ENCODE results near the gene MYH7. TPM values are rescaled to one million over a fixed set of nuclear protein-coding genes. Genes with fewer than 3 reads are reported as not detected.

Gene MYH7
- polyA plus RNA-seq, 1 of the 3 experiments (the other 2 are of a cell fraction): not detected

DNA sequence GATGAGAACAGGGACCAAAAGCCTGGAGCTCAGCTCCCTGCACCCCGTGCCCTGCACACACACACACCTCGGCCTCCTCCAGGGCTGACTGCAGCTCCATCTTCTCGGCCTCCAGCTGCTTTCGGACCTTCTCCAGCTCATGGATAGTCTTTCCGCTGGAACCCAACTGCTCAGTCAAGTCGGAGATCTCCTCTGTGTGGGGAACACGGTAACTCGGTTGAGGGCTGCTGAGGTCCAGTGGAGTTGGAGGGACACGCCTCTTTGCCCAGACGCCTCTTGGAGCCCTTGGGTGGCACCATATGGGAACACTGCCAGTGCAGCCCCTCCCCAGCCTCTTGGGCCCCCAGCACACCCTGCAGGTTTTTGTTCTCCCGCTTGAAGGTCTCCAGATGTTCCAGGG is 18.7 kb downstream of the MYH7 start:
- peaks cover 10% of the 10 kb centered on the region for H3K27me3 ChIP-seq (ENCODE audit: insufficient read depth)
- no peaks in the 10 kb centered on the region for H3K9me3 ChIP-seq
- H3K36me3 ChIP-seq (replicated peaks in 1 of 2; ENCODE audit: control insufficient read depth in 1 of 2, insufficient read depth in 2 of 2, low read length in 1 of 2): no peaks in the 10 kb centered on the region
- no peaks in the 10 kb centered on the region for H3F3A ChIP-seq (replicated peaks; ENCODE audit: insufficient read depth)
- H3K9me2 ChIP-seq: no peaks in the 10 kb centered on the region
- no peak overlapping the region for H2AFZ ChIP-seq (ENCODE audit: low read depth)
- TF ChIP-seq NFIC (IDR thresholded peaks at IDR 0.05; ENCODE audit: borderline replicate concordance) (no peak), RAD21 (IDR thresholded peaks at IDR 0.05; ENCODE audit: low read length) (no peak), GABPA (IDR thresholded peaks at IDR 0.05; ENCODE audit: low read depth) (no peak), EP300 (IDR thresholded peaks at IDR 0.05; ENCODE audit: borderline replicate concordance in 1 of 2, low read depth in 1 of 2, low read length in 1 of 2) (no peak)
- TF ChIP-seq, protein P1, sequence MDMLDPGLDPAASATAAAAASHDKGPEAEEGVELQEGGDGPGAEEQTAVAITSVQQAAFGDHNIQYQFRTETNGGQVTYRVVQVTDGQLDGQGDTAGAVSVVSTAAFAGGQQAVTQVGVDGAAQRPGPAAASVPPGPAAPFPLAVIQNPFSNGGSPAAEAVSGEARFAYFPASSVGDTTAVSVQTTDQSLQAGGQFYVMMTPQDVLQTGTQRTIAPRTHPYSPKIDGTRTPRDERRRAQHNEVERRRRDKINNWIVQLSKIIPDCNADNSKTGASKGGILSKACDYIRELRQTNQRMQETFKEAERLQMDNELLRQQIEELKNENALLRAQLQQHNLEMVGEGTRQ (IDR thresholded peaks at IDR 0.05; ENCODE audit: borderline replicate concordance, low read depth, low read length): no peak
- H3K9ac ChIP-seq: no peak overlapping the region
- H4K20me1 ChIP-seq (ENCODE audit: insufficient read depth): no peaks in the 10 kb centered on the region
- no peak overlapping the region for H3K4me3 ChIP-seq (ENCODE audit: low read depth in 2 of 2, low read length in 1 of 2)
- H3K4me1 ChIP-seq (ENCODE audit: control insufficient read depth in 1 of 2, insufficient read depth in 2 of 2, low read depth in 1 of 2, low read length in 1 of 2): no peaks in the 10 kb centered on the region
- no peak overlapping the region for H3K4me2 ChIP-seq
- WGBS (ENCODE audit: low lambda C conversion rate): 38% methylated on average over 8 of the region's 11 CpGs
- ChIA-PET CTCF (no interaction called here), POLR2A (no interaction called here)
- no peak overlapping the region for H3K27ac ChIP-seq (ENCODE audit: low read depth in 2 of 2, low read length in 1 of 2)
- no peaks in the 10 kb centered on the region for H3K79me2 ChIP-seq (ENCODE audit: insufficient read depth)
- no peak for DNase-seq

DNA sequence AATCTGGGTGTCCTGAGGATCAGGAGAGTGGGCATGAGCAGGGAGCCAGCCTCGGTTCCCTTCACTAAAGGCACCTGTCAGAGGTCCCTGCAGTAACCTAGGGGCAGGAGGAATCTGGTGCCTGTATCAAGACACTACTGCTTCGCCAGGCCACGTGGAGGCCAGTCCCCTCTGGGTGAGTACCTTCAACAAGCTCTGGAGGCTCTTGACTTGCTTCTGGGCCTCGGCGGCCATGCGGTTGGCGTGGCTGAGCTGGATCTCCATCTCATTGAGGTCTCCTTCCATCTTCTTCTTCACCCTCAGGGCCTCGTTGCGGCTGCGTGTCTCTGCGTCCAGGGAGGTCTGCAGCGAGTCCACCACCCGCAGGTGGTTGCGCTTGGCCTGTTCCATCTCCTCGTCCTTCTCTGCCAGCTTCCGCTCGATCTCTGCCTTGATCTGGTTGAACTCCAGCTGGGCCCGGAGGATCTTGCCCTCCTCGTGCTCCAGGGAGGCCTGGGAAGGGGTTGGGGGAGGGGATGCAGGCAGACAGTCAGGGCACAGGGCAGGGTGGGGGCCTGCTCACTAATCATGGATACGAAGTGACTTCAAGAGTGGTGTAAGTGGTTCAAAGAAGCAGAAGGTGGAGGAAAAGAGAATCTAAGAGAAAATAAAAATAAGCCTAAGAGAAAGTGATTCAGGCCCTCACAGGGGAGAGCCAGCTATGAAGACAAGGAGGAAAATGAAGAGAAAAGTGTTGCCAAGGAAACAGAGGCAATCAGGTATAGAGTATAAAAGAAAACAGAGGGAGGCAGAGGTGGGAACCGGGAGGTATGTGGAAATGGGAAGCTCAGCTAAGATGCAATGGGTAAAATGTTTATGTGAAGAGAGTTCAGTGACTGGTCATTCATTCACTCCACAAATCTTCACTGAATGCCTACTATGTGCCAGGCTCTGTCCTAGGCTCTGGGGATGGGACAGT is 19.4 kb downstream of the MYH7 start:
- Histone ChIP-seq H4K20me1 (ENCODE audit: insufficient read depth) (no peaks in the 10 kb centered on the region), H3K79me2 (ENCODE audit: insufficient read depth) (no peaks in the 10 kb centered on the region), H3K4me3 (ENCODE audit: low read depth in 2 of 2, low read length in 1 of 2) (no peak overlapping the region), H3K4me2 (no peak overlapping the region), H3K9me3 (no peaks in the 10 kb centered on the region), H3K9ac (no peak overlapping the region), H3K27ac (ENCODE audit: low read depth in 2 of 2, low read length in 1 of 2) (no peak overlapping the region), H3K4me1 (ENCODE audit: control insufficient read depth in 1 of 2, insufficient read depth in 2 of 2, low read depth in 1 of 2, low read length in 1 of 2) (no peaks in the 10 kb centered on the region), H2AFZ (ENCODE audit: low read depth) (no peak overlapping the region), H3K9me2 (no peaks in the 10 kb centered on the region), H3F3A (replicated peaks; ENCODE audit: insufficient read depth) (no peaks in the 10 kb centered on the region), H3K27me3 (ENCODE audit: insufficient read depth) (peaks cover 16% of the 10 kb centered on the region), H3K36me3 (replicated peaks in 1 of 2; ENCODE audit: control insufficient read depth in 1 of 2, insufficient read depth in 2 of 2, low read length in 1 of 2) (no peaks in the 10 kb centered on the region)
- no peak for TF ChIP-seq NRF1 (IDR thresholded peaks at IDR 0.05; ENCODE audit: low read depth, low read length)
- no peak for TF ChIP-seq MEF2A (IDR thresholded peaks at IDR 0.05; ENCODE audit: borderline replicate concordance, low read depth)
- no peak for TF ChIP-seq EZH2phosphoT487 (IDR thresholded peaks at IDR 0.05; ENCODE audit: borderline replicate concordance, low read depth)
- no peak for TF ChIP-seq TCF12 (IDR thresholded peaks at IDR 0.05)
- TF ChIP-seq, protein P2, sequence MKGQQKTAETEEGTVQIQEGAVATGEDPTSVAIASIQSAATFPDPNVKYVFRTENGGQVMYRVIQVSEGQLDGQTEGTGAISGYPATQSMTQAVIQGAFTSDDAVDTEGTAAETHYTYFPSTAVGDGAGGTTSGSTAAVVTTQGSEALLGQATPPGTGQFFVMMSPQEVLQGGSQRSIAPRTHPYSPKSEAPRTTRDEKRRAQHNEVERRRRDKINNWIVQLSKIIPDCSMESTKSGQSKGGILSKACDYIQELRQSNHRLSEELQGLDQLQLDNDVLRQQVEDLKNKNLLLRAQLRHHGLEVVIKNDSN (IDR thresholded peaks at IDR 0.05; ENCODE audit: borderline replicate concordance, low read depth): no peak
- no peak for TF ChIP-seq YY1 (IDR thresholded peaks at IDR 0.05; ENCODE audit: low read depth)
- TF ChIP-seq FOXJ3 (CRISPR knock-in tag; IDR thresholded peaks at IDR 0.05): no peak
- TF ChIP-seq, protein P3, sequence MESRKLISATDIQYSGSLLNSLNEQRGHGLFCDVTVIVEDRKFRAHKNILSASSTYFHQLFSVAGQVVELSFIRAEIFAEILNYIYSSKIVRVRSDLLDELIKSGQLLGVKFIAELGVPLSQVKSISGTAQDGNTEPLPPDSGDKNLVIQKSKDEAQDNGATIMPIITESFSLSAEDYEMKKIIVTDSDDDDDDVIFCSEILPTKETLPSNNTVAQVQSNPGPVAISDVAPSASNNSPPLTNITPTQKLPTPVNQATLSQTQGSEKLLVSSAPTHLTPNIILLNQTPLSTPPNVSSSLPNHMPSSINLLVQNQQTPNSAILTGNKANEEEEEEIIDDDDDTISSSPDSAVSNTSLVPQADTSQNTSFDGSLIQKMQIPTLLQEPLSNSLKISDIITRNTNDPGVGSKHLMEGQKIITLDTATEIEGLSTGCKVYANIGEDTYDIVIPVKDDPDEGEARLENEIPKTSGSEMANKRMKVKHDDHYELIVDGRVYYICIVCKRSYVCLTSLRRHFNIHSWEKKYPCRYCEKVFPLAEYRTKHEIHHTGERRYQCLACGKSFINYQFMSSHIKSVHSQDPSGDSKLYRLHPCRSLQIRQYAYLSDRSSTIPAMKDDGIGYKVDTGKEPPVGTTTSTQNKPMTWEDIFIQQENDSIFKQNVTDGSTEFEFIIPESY (IDR thresholded peaks at IDR 0.05; ENCODE audit: borderline replicate concordance, low read depth): no peak
- no peak for TF ChIP-seq TEAD4 (IDR thresholded peaks at IDR 0.05; ENCODE audit: borderline replicate concordance, insufficient read depth)
- no peak for TF ChIP-seq SMC3 (IDR thresholded peaks at IDR 0.05; ENCODE audit: low read depth, low read length)
- TF ChIP-seq GATA2 (CRISPR knock-in tag; IDR thresholded peaks at IDR 0.05): no peak
- no peak for DNase-seq
- POLR2A ChIA-PET: no interaction called here
- 55% methylated on average over 17 of the region's 21 CpGs for WGBS (ENCODE audit: low lambda C conversion rate)
- CTCF ChIA-PET: no interaction called here
